HepG2 (cell line): ENCODE results near the gene EIF4A3. TPM values are rescaled to one million over a fixed set of nuclear protein-coding genes. Genes with fewer than 3 reads are reported as not detected.

Experiments used
- ATRX ChIP-seq: sonication (generic); formaldehyde crosslinking; IDR thresholded peaks from 2 replicates; pipeline ENCODE4 v1.4.0; 2020; ENCODE audit warnings: missing genetic modification reagents, borderline replicate concordance
- BORCS8-MEF2B ChIP-seq: sonication (generic); formaldehyde crosslinking; IDR thresholded peaks from 2 replicates; pipeline ENCODE4 v1.8.0; 2022; ENCODE audit warnings: mild to moderate bottlenecking, missing genetic modification reagents
- EHMT2 ChIP-seq: fragments of 200-600 bp; sonication (generic); IDR thresholded peaks from 2 replicates; pipeline ENCODE4 v1.7.0; 2017; ENCODE audit warnings: antibody characterized with exemption, low read depth, low read length, borderline replicate concordance
- HNF4G ChIP-seq, 2 experiments: sonication (generic) in 1 of 2; formaldehyde crosslinking in 1 of 2; IDR thresholded peaks; 2 replicates each; pipeline versions ENCODE4 v1.4.0 to v1.6.1; 2011 to 2020; ENCODE audit warnings: borderline replicate concordance in 2 of 2, low read depth in 2 of 2, mild to moderate bottlenecking in 2 of 2, low read length in 1 of 2, missing genetic modification reagents in 1 of 2, moderate library complexity in 1 of 2
- KAT7 ChIP-seq: IDR thresholded peaks from 2 replicates; pipeline ENCODE4 v1.6.1; 2018; ENCODE audit warnings: borderline replicate concordance, missing compliant biosample characterization
- MAFK ChIP-seq, 2 experiments: IDR thresholded peaks in 1 of 2; conservative IDR thresholded peaks in 1 of 2; 2 replicates each; pipeline ENCODE4 v1.6.1; 2011; ENCODE audit warnings: improper control_type of control experiment in 2 of 2, low read length in 2 of 2
- MATR3 ChIP-seq: sonication (generic); formaldehyde crosslinking; IDR thresholded peaks from 2 replicates; pipeline ENCODE4 v1.4.0; 2020; ENCODE audit warnings: missing genetic modification reagents
- NR2F2 ChIP-seq: IDR thresholded peaks from 2 replicates; pipeline ENCODE4 v1.6.1; 2012; ENCODE audit warnings: low read depth, inconsistent platforms, borderline replicate concordance
- PAWR ChIP-seq: sonication (generic); formaldehyde crosslinking; IDR thresholded peaks from 2 replicates; pipeline ENCODE4 v1.4.0; 2020; ENCODE audit warnings: missing genetic modification reagents, mild to moderate bottlenecking, borderline replicate concordance
- PHF8 ChIP-seq: sonication (generic); formaldehyde crosslinking; IDR thresholded peaks from 2 replicates; pipeline ENCODE4 v1.5.0; 2020; ENCODE audit warnings: missing genetic modification reagents
- RAD21 ChIP-seq: fragments of 450-650 bp; formaldehyde crosslinking; IDR thresholded peaks from 2 replicates; pipeline ENCODE4 v1.5.0; 2020; ENCODE audit warnings: mild to moderate bottlenecking
- RBM22 ChIP-seq: fragments of 200-400 bp; formaldehyde crosslinking; optimal IDR thresholded peaks from 2 replicates; pipeline ENCODE3; 2017; ENCODE audit warnings: mild to moderate bottlenecking, low read length, moderate library complexity
- RFX1 ChIP-seq: fragments of 450-650 bp; IDR thresholded peaks from 2 replicates; pipeline ENCODE4 v1.6.1; 2017
- TAF15 ChIP-seq: fragments of 200-400 bp; formaldehyde crosslinking; IDR thresholded peaks from one replicate; pipeline ENCODE4 v1.6.1; 2018; ENCODE audit warnings: mild to moderate bottlenecking, low read depth, low read length; ENCODE audit not compliant: poor library complexity, severe bottlenecking
- TEAD3 ChIP-seq: optimal IDR thresholded peaks from 2 replicates; pipeline ENCODE3; 2016; ENCODE audit warnings: borderline replicate concordance
- YEATS2 ChIP-seq: sonication (generic); formaldehyde crosslinking; IDR thresholded peaks from 2 replicates; pipeline ENCODE4 v1.4.0; 2020; ENCODE audit warnings: missing genetic modification reagents, borderline replicate concordance
- ZC3H13 ChIP-seq: sonication (generic); formaldehyde crosslinking; IDR thresholded peaks from 2 replicates; pipeline ENCODE4 v1.8.1; 2023; ENCODE audit warnings: mild to moderate bottlenecking, missing genetic modification reagents, moderate library complexity
- ZMYM3 ChIP-seq: sonication (generic); formaldehyde crosslinking; IDR thresholded peaks from 2 replicates; pipeline ENCODE4 v1.5.1; 2020; ENCODE audit warnings: mild to moderate bottlenecking, missing genetic modification reagents
- ZNF121 ChIP-seq: sonication (generic); formaldehyde crosslinking; IDR thresholded peaks from 2 replicates; pipeline ENCODE4 v1.5.0; 2020; ENCODE audit warnings: mild to moderate bottlenecking, missing genetic modification reagents
- ZNF256 ChIP-seq: sonication (generic); formaldehyde crosslinking; conservative IDR thresholded peaks from 2 replicates; pipeline ENCODE4 v1.4.0; 2020; ENCODE audit warnings: missing genetic modification reagents
- ZNF430 ChIP-seq: sonication (generic); formaldehyde crosslinking; IDR thresholded peaks from 2 replicates; pipeline ENCODE4 v1.9.0; 2021; ENCODE audit warnings: mild to moderate bottlenecking, missing genetic modification reagents
- ZNF761 ChIP-seq: sonication (generic); formaldehyde crosslinking; conservative IDR thresholded peaks from 2 replicates; pipeline ENCODE4 v1.4.0; 2020; ENCODE audit warnings: mild to moderate bottlenecking, missing genetic modification reagents
- ZZZ3 ChIP-seq: sonication (generic); formaldehyde crosslinking; IDR thresholded peaks from 2 replicates; pipeline ENCODE4 v1.4.0; 2020; ENCODE audit warnings: missing genetic modification reagents, mild to moderate bottlenecking, borderline replicate concordance
- polyA plus RNA-seq, 8 experiments: library from polyadenylated mRNA; depleted of rRNA in 3 of 8; stranded (reverse) in 7 of 8; unstranded in 1 of 8; fragments of >200 nt; fragmentation: Illumina TruSeq in 4 of 8; extraction: Trizol in 4 of 8; gene quantifications; 2 replicates each; pipeline versions ENCODE4 v1.2.1 to v1.2.3, GENCODE V29; 2011 to 2016; ENCODE audit warnings: low read depth in 4 of 8, missing spikeins in 1 of 8, mixed read lengths in 1 of 8; ENCODE audit not compliant: insufficient read depth in 1 of 8
- total RNA-seq, 5 experiments: library from RNA; depleted of rRNA; stranded (reverse); fragments of >200 nt; fragmentation: Illumina TruSeq; extraction: Trizol; gene quantifications; 2 replicates each; pipeline ENCODE4 v1.2.3, GENCODE V29; 2016; ENCODE audit warnings: low read depth in 1 of 5
- TF ChIP-seq, protein P1 (sequence below): sonication (generic); formaldehyde crosslinking; IDR thresholded peaks from 2 replicates; pipeline ENCODE4 v1.4.0; 2020; ENCODE audit warnings: missing genetic modification reagents
- TF ChIP-seq, protein P2 (sequence below): sonication (generic); formaldehyde crosslinking; IDR thresholded peaks from 2 replicates; pipeline ENCODE4 v1.5.0; 2020; ENCODE audit warnings: missing genetic modification reagents
- TF ChIP-seq, protein P3 (sequence below): sonication (generic); formaldehyde crosslinking; conservative IDR thresholded peaks from 2 replicates; pipeline ENCODE4 v1.4.0; 2020; ENCODE audit warnings: missing genetic modification reagents

The EIF4A3 gene
- total and polyA plus RNA-seq, 2 of the 13 experiments (the other 11 are each of a cell fraction or from before 2014, with no cell fraction given) = 145 to 187 TPM

DNA sequence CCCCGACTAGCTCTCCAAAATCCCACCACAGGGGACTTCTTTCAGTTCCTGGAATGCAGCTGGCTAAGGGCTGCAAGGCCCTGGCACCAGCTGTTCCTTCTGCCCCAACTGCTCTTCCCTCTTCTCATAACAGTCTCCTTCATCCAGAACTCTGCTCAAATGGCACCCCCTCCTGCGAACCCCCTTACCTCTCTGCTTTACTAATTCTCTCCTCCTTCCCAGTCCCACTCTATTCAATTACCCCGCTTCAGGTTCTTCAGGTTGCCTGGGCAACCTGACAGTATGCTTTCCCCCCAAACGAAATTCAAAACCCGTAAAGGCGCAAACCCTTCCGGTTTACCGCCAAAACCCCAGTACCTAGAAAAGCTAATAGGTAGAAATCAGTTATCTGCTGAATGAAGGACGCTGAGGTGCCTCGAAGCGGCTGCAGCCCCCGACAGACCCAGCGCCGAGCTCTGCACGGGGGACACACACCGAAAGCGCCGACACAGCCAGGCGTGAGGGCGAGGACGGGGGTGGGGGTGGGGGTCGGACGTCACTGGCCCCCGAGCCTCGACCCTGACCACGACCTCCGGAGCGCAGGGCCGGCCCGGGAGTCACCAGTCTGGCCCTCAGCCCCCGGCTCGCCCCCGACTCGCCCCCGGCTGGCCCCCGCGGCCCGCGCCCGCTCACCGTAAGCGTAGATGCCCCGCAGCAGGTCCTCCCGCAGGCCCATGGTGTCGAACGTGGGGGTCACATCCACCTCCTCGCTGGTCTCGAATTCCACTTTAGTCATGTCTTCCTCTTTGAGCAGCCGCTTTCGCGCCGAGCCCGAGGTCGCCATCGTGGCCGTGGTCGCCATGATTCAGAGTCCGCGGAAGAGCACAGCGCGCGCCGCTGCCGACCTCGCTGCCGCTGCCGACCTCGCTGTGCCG, 550 bp downstream of the EIF4A3 start (continued):
- TF ChIP-seq ZC3H13 (CRISPR knock-in tag) (peak; percentile 33; the same call in 1 of the 2 replicates), PHF8 (CRISPR knock-in tag) (no peak), MATR3 (CRISPR knock-in tag) (peak; percentile 49; the same call in 1 of the 2 replicates), RAD21 (0 out of 2 replicates have a peak, but pooled peaks have one; percentile 10), BORCS8-MEF2B (no peak), RFX1 (peak; percentile 40; the same call in 1 of the 2 replicates), EHMT2 (no peak), ZNF761 (CRISPR knock-in tag) (0 out of 2 replicates have a peak, but pooled peaks have one; percentile 8), ZMYM3 (CRISPR knock-in tag) (no peak), ZNF121 (CRISPR knock-in tag) (no peak), RBM22 (no peak), YEATS2 (CRISPR knock-in tag) (no peak), PAWR (CRISPR knock-in tag) (no peak), NR2F2 (no peak), HNF4G (IDR thresholded peaks at IDR 0.05; ENCODE audit: borderline replicate concordance, low read depth, low read length) (no peak), HNF4G (CRISPR knock-in tag; IDR thresholded peaks at IDR 0.05; ENCODE audit: borderline replicate concordance, low read depth) (no peak), ZNF430 (no peak; the same call in 1 of the 2 replicates), ZNF256 (CRISPR knock-in tag) (0 out of 2 replicates have a peak, but pooled peaks have one; percentile 65), TAF15 (peak; percentile 12), MAFK (conservative IDR thresholded peaks at IDR 0.05 in 1 of 2, IDR thresholded peaks at IDR 0.05 in 1 of 2; ENCODE audit: low read length in 2 of 2) (no peak), KAT7 (CRISPR knock-in tag) (peak; percentile 96; the same call in 1 of the 2 replicates), TEAD3 (peak; percentile 22), ATRX (CRISPR knock-in tag) (no peak), ZZZ3 (CRISPR knock-in tag) (no peak)
- TF ChIP-seq, protein P1, sequence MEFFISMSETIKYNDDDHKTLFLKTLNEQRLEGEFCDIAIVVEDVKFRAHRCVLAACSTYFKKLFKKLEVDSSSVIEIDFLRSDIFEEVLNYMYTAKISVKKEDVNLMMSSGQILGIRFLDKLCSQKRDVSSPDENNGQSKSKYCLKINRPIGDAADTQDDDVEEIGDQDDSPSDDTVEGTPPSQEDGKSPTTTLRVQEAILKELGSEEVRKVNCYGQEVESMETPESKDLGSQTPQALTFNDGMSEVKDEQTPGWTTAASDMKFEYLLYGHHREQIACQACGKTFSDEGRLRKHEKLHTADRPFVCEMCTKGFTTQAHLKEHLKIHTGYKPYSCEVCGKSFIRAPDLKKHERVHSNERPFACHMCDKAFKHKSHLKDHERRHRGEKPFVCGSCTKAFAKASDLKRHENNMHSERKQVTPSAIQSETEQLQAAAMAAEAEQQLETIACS (CRISPR knock-in tag) = no peak; the same call in 1 of the 2 replicates
- TF ChIP-seq, protein P2, sequence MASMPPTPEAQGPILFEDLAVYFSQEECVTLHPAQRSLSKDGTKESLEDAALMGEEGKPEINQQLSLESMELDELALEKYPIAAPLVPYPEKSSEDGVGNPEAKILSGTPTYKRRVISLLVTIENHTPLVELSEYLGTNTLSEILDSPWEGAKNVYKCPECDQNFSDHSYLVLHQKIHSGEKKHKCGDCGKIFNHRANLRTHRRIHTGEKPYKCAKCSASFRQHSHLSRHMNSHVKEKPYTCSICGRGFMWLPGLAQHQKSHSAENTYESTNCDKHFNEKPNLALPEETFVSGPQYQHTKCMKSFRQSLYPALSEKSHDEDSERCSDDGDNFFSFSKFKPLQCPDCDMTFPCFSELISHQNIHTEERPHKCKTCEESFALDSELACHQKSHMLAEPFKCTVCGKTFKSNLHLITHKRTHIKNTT (CRISPR knock-in tag) = 0 out of 2 replicates have a peak, but pooled peaks have one; percentile 64
- TF ChIP-seq, protein P3, sequence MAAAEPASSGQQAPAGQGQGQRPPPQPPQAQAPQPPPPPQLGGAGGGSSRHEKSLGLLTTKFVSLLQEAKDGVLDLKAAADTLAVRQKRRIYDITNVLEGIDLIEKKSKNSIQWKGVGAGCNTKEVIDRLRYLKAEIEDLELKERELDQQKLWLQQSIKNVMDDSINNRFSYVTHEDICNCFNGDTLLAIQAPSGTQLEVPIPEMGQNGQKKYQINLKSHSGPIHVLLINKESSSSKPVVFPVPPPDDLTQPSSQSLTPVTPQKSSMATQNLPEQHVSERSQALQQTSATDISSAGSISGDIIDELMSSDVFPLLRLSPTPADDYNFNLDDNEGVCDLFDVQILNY (CRISPR knock-in tag) = peak; percentile 84
